HG03097 (cell line): ENCODE measurements around the gene PRKCD.

Experiments
- ATAC-seq: cut with Tn5 transposase; IDR thresholded peaks from one replicate; pipeline ENCODE4 v1.9.1; 2021; ENCODE audit not compliant: unreplicated experiment, low FRiP score

Gene PRKCD

GRCh38 chr3:53229606-53230005 is 68.6 kb downstream of the PRKCD start:
- no peak for ATAC-seq

- ATAC-seq: no peak
Measured at GRCh38 chr3:53230041-53230621, 69.1 kb downstream of the PRKCD start.

- no peak for ATAC-seq
Measured at GRCh38 chr3:53230789-53231188, 69.8 kb downstream of the PRKCD start.

GRCh38 chr3:53231532-53232511 is 70.8 kb downstream of the PRKCD start:
- ATAC-seq: no peak

- ATAC-seq: no peak
Measured at GRCh38 chr3:53232641-53233377, 71.8 kb downstream of the PRKCD start.

GRCh38 chr3:53234130-53234840 is 73.3 kb downstream of the PRKCD start:
- ATAC-seq: no peak

- ATAC-seq: no peak
Measured at GRCh38 chr3:53234841-53235232, 73.8 kb downstream of the PRKCD start.

- no peak for ATAC-seq
Measured at GRCh38 chr3:53235545-53235944, 74.5 kb downstream of the PRKCD start.

GRCh38 chr3:53236112-53236841 is 75.3 kb downstream of the PRKCD start:
- no peak for ATAC-seq

GRCh38 chr3:53238051-53238850 is 77.2 kb downstream of the PRKCD start:
- no peak for ATAC-seq

- ATAC-seq: no peak
Measured at GRCh38 chr3:53238886-53239285, 77.9 kb downstream of the PRKCD start.

- ATAC-seq: no peak
Measured at GRCh38 chr3:53239800-53240199, 78.8 kb downstream of the PRKCD start.

GRCh38 chr3:53240989-53241972 is 80.3 kb downstream of the PRKCD start:
- no peak for ATAC-seq

GRCh38 chr3:53242155-53242554 is 81.1 kb downstream of the PRKCD start:
- no peak for ATAC-seq
